Stimulated activated CD4-positive, alpha-beta T cell treated with anti-CD3 and anti-CD28 coated beads, TNF-alpha, amount 100 ng/mL, for 48 hours (primary cell): ENCODE results near the gene NLRC3.
A peak's percentile ranks its signal among the peaks of the same experiment; 100 is the strongest.
"Not testable (repeated sequence)": the region's sequence is repeated elsewhere in the genome, so short reads cannot be mapped to it uniquely, and the experiment has no call there.

ENCODE experiments used
- DNase-seq, 3 donors: peaks; one replicate each; pipeline ENCODE4 v3.0.0-alpha.2; 2020; ENCODE audit warnings: low read depth in 3 of 3

Gene NLRC3, protein sequence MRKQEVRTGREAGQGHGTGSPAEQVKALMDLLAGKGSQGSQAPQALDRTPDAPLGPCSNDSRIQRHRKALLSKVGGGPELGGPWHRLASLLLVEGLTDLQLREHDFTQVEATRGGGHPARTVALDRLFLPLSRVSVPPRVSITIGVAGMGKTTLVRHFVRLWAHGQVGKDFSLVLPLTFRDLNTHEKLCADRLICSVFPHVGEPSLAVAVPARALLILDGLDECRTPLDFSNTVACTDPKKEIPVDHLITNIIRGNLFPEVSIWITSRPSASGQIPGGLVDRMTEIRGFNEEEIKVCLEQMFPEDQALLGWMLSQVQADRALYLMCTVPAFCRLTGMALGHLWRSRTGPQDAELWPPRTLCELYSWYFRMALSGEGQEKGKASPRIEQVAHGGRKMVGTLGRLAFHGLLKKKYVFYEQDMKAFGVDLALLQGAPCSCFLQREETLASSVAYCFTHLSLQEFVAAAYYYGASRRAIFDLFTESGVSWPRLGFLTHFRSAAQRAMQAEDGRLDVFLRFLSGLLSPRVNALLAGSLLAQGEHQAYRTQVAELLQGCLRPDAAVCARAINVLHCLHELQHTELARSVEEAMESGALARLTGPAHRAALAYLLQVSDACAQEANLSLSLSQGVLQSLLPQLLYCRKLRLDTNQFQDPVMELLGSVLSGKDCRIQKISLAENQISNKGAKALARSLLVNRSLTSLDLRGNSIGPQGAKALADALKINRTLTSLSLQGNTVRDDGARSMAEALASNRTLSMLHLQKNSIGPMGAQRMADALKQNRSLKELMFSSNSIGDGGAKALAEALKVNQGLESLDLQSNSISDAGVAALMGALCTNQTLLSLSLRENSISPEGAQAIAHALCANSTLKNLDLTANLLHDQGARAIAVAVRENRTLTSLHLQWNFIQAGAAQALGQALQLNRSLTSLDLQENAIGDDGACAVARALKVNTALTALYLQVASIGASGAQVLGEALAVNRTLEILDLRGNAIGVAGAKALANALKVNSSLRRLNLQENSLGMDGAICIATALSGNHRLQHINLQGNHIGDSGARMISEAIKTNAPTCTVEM

DNA sequence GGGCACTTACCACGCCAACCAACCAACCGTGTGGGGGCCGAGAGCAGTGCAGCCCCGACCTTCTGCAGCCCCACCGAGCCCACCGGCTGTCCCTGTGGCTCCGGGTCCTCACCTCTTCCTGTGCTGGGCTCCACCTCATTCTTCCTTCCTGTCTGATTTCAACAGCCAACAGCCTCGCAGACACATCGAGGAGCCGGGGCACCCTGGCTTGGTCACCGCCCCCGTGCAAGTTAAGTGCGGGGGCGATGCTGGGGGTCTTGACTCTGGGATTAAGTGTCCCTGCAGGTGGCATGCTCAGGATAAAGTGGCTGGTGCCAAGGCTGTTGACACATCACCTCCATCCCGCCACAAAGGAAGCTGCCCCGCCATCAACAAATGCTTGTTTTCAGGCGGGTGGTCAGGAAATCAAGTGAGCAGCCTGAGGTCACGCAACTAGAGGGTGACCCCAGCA, at the start of gene NLRC3:
Gene NLRC3, minus strand, starts transcription at position 102 of the 451 bp plus-strand sequence. CDS start 12,367 bp downstream, outside the sequence.
- DNase-seq = peak in 1 of 3 donors; percentile 46

DNA sequence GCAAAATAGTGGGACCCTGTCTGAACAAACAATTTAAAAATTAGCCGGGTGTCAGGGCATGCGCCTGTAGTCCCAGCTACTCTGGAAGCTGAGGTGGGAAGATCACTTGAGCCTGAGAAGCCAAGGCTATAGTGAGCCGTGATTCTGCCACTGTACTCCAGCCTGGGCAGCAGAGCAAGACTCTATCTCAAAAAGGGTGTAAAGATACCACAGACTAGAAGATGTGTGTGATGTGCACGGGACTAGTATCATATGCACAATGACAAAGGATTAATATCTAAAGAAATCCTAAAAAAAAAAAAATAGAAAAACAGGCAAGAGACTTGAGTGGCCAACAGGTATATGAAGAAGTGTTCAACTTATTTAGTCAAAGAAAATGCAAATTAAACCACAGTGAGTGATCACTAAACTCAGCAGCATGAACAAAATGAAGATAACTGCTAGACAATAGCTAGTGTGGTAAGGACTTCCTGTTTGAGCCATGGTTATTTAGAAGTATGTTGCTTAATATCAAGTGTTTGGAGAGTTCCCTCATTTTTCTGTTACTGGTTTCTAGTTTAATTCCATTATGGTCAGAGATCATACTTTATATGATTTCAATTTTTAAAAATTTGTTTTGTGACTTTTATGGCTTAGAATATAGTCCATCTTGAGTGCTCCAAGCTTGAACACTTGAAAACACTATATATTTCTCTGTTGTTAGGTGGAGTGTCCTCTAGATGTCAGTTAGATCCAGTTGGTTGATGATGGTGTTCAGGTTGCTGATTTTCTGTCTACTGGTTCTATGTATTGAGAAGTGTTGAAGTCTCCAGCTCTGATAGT, 48.9 kb upstream of the NLRC3 start:
- no peak for DNase-seq

DNA sequence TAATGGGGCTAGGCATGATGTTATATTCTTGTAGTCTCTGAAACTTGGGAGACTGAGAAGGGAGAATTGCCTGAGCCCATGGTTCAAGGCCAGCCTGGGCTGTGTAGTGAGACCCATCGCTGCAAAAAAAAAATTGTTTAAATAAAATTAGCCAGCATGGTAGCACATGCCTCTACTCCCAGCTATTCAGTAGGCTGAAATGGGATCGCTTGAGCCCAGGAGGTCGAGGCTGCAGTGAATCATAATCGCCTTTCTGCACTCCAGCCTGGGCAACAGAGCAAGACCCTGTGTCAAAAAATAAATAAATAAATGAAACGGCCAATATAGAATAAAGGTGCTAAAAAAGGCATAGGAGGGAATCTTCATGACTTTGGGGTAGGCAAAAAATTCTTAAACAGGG, 48.1 kb upstream of the NLRC3 start:
- no peak for DNase-seq

DNA sequence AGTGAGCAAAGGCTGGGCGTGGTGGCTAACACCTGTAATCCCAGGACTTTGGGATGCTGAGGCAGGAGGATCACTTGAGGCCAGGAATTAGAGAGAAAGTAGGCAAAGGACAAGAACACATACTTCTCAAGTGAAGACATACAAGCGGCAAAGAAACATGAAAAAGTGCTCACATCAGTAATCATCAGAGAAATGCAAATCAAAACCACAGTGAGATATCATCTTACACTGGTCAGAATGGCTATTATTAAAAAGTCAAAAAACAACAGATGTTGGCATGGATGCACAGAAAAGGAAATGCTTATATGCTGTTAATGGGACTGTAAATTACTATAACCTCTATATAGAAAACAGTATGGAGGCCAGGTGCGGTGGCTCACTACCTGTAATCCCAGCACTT, 46.4 kb upstream of the NLRC3 start:
- DNase-seq = no peak

DNA sequence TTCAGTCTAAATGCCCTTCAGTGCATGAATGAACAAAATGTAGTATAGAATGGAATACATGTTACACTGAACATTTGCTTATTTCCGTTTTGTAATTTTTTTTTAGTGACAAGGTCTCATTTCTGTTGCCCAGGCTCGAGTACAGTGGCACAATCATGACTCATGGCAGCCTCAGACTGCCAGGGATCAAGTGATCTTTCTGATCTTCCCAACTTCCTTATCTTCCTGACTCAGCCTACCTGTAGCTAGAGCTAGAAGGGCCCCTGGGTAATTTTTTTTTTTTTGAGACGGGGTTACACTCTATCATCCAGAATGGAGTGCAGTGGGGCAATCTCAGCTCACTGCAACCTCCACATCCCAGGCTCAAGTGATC, 41.6 kb upstream of the NLRC3 start:
- no peak for DNase-seq

DNA sequence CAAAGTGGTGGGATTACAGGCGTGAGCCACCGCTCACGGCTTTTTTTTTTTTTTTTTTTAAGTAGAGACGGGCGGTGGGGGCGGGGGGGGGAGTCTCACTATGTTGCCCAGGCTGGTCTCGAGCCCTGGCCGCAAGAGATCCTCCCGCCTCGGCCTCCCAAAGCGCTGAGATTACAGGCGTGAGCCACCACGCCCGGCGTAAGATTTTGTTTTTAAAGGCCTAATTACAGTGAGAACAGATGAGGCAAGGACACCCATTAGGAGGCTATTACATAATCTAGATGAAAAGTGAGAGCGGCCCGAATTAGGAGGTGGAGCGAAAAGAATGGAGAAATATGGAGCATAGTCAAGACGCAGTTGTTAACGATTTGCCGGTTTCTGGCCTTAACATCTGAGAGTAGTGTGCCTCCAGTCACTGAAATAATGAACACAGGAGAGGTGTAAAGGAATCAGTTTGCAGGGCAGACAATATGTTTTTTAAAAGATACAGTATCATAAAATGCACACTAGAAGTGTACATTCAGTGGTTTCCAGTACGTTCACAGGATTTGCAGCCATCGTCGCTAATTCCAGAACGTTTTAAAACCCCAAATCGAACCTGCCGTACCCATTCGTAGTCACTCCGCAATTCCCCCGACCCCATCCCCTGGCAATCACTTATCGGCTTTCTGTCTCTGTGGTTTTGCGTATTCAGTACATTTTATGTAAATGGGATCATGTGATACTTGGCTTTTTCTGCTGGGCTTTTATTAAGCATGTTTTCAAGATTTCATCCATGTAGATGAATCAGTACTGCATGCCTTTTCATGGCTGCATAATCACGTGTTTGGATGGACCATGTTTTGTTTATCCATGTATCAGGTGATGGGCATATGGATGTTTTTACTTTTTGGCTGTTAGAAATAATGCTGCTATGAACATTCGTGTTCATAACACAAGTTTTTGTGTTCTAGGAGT, 35.6 kb upstream of the NLRC3 start:
- DNase-seq = no peak

DNA sequence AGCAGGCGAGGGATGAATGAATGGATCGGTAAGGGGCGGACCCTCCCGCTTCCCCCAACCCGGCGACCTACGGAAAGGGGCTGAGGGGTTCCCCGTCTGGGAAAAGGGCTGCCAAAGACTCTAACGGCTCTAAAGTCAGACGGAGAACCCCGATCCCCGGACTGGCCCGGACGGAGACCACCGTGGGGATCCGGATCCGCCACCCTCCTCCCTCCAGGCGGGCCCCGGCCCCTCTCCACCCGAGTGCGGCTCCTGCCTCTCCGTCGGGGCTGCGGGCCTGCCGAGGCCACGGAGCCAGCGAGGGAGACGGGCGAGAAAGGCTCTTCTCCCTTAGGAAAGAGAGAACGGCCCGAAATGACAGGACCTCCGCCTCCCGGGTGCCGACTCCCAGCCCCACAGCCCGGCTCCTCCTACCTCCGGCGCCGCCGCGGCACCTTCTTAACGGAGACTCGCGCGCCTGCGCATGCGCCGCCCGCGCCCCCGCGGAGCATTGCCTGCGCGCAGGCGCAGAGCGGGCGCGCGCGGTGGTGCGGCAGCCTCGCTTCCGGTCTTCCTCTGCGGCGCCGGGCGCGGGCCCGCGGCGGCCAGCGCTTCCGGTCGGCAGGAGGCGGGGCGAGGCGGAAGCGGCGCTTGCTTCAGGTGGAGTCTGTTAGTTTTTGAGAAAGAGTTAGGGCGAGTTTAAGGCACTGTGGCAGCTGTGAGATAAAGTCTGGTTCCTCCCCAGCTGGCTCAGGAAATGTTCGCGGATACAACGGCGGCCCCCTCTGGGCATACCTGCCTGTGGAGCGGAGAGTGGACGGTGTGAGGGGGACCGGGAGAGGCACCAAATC, 34.2 kb upstream of the NLRC3 start, which contains the start of gene SLX4:
Gene SLX4, minus strand, starts transcription at position 461 of the 830 bp plus-strand sequence. CDS start 2,642 bp downstream, outside the sequence.
- peak; percentile 80 to 89 (median 81) for DNase-seq

DNA sequence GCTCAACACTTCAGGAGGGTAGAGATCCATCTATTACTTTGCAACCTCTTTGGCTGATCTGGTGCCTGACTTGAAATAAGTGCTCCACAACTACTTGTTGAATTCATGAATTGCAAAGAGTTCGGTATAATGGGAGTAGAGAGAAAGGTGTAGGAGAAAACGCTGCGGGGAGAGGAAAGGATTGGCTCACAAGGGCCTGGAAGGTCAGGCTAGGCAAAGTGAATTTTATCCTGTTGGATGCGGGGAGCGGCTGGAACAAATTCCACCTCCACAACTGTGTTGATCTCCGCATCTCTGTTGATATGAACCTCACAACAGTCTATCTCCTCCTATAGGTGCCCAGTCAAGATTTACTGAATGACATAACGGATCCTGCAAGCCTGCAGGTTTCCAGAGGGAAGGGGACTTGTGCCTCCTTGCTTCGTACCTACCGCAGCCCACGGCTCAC, 33.5 kb upstream of the NLRC3 start:
- DNase-seq = no peak

DNA sequence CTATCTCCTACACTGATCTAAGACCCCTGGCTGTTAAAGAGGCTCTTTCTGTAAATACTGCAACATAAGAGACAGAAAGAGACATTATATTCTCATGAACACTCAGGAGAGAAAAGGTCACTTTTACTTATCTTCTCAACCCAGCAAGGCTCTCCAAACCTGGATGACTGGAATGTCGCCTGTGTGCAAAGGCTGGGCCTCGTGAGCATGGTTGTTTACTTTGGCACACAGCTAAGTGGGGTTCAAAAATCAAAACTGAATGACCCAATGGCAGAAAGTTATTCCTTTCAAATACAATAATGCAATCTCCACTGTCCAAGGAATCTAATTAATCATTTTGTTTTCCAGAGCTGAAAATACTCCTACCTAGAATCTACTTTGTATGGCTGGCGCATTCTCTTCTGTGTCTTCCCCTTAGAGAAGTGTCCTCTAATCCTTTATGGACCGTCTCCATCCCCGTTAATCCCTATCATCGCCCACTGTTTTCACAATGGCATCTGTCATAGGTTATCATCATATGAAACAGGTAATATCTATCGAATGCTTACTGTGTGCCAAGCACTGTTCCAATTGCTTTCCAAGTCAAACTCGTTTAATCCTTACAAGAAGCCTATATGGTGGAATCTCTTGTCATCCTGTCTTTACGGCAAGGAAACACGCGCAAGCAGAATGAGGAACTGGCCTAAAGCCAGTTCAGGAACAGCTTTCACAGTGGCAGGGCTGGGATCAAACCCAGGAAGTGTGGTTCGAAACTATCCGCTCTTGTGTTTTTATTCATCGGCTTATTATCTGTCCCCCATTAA, 32.9 kb upstream of the NLRC3 start:
- no peak for DNase-seq

DNA sequence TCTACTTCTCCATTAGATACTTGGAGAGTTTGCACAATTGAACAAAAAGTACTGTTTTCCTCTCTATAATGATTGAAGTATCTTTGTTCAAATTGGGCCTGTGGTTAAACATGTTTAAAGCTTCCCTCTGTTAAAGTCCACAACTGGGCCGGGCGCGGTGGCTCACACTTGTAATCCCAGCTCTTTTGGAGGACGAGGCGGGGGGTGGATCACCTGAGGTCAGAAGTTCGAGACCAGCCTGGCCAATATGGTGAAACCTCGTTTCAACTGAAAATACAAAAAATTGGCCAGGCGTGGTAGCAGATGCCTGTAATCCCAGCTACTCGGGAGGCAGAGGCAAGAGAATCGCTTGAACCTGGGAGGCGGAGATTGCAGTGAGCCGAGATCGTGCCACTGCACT, 31.8 kb upstream of the NLRC3 start:
- not testable (repeated sequence) for DNase-seq

DNA sequence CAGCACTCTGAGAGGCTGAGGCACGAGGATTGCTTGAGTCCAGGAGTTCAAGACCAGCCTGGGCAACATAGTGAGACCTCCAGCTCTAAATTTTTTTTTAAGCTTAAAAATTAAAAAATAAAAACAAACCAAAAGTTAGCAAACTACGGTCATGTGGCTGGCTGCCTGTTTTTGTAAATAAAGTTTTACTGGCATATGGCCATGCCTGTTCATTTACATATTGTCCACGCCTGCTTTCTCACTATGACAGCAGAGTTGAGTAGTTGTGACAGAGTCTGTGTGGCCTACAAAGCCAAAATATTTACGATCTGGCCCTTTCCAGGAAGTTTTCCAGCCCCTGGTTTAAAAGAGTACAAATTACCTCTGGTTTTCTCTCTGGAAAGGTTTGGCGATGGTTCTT, 30.9 kb upstream of the NLRC3 start:
- DNase-seq = no peak

DNA sequence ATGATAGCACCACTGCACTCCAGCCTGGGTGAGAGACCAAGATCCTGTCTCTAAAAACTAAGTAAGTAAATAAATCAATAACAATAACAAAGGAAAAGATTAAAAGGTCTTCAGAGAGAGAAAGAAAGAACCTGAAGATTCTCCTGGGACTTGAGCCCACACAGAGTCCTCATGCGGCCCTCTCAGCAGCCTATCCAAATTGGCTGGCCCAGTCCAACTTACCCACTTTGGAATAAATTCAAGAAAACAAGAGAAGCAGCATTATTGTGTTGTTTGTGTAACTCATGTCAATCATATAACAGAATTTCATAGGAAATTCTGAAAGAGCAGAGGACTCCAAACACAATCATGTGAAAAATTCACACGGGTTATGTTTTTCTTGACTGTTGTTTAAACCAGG, 30.4 kb upstream of the NLRC3 start:
- DNase-seq = no peak

DNA sequence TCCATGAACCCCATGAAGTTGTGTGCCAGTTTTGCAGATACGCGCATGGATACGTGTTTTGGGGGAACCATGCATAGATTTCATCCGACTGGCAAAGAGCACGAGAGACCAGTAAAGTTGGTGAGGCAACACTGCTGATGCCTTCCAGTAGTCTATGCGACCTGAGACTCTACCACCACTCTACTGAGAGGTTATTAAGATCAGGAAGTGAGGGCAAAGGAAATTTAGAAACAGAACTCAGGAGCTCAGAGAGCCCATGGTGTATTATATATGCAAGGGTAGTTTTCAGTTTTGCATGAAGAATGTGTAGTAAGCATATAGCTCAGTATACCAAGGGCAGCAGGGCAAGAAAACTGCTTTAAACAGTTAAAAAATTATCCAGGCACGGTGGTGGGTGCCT, 30.0 kb upstream of the NLRC3 start:
- no peak for DNase-seq

DNA sequence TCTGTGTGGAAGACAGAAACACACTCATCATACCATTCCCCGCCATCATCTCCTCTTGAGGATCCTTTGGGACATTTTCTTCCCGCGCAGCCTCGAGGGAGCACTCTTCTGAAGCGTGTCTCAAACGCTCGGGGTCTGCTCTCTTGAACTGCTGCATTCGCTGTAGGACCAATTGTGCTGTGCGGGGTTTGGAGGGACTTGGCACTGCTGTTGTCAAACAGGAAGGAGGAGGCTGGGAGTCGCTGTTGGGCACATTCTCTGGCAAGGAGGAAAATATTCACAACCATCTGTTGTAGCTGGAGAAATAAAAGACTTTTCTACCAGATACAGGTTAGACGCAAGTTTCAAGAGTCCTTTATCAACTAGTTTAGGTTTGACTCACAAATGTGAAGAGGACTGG, 29.2 kb upstream of the NLRC3 start:
- no peak for DNase-seq

DNA sequence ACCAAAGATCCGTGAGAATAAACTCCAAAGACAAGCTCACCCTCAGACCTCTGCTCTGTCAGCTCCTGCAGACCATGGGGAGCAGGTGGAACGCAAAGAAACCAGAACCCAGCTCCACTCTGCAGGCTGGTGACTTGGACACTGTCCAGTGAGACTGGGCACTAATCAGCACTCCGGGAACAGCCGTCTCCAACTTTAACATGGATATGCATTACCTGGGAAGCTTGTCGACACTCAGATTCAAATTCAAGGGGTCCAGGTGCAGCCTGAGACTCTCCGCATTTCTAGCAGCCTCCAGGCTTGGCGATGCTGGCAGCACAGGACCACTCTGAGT, 25.1 kb upstream of the NLRC3 start:
- no peak for DNase-seq

DNA sequence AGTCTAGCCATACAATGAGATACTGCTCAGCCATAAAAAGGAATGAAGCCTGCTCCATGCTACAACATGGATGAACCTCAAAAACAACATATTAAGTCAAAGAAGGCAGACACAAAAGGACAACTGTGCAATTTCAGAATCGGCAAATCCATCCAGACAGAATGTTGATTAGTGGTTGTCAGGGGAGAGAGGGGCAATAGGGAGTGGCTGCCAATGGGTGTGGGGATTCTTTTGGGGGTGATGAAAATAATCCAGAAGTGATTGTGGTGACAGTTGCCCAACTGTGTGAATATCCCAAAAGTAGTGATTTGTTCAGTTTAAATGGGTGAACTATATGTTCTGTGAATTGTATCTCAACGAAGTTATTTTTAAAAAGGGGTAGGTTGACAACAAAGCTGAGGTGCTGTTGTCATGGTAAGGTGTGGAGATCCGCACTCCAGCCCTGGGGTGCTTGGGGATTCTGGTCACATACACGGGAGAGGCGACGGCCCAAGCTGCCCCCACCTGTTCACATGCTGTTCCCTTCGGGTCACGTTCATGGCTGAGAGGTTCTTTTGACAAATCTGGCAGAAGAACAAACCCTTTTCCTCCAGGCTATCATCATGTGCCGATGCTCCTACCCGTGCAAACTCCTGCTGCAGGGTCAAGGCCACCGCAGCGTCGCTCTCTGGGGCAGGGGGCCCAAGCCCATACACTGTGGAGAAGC, 24.6 kb upstream of the NLRC3 start:
- no peak for DNase-seq

DNA sequence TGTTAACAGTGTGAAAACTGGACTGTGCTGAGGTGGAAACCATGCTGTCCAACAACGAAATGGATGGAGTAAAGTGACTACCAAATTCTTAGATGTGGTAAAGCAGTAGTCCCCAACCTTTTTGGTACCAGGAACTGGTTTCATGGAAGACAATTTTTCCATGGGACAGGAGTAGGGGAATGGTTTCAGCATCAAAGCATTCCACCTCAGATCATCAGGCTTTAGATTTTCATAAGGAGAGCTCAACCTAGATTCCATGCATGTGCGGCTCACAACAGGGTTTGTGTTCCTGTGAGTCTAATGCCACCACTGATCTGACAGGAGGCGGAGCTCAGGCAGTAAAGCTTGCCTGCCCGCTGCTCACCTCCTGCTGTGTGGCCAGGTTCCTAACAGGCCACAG, 22.7 kb upstream of the NLRC3 start:
- DNase-seq = no peak

DNA sequence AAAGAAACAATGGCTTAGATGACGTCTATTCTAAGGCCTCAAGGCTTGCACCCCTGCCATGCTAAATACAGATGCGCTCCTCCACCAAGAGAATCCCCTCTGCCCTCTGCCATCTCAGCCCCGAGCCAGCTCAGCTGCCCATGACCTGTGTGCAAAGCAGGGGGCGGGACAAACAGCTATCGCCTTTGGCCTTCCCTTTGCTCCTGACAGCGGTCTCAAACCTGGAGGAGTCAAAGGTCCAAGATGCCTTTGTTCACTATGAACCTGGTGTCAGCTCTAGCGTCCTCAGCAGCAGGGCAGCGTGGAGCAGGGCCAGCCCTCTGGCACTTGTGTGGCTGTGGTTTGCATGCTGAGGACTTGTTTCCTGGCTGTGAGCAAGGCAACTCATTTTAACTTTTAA, 21.9 kb upstream of the NLRC3 start:
- no peak for DNase-seq
